ENCODE measurements around the gene MYPOP.

MYPOP gene, protein sequence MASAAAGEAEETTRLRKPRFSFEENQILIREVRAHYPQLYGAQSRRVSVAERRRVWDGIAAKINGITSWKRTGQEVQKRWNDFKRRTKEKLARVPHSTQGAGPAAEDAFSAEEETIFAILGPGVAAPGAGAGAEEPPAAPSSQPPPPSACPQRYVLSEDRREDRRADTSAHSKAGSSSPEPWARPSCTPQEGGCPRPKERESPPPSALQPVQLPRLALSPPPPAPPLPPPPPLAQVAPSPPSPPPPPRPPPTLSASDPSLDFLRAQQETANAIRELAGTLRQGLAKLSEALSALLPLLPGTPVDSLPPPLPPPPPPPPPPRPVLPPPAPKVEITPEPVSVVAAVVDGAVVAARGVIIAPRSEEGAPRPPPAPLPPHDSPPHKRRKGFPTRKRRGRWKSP

DNA sequence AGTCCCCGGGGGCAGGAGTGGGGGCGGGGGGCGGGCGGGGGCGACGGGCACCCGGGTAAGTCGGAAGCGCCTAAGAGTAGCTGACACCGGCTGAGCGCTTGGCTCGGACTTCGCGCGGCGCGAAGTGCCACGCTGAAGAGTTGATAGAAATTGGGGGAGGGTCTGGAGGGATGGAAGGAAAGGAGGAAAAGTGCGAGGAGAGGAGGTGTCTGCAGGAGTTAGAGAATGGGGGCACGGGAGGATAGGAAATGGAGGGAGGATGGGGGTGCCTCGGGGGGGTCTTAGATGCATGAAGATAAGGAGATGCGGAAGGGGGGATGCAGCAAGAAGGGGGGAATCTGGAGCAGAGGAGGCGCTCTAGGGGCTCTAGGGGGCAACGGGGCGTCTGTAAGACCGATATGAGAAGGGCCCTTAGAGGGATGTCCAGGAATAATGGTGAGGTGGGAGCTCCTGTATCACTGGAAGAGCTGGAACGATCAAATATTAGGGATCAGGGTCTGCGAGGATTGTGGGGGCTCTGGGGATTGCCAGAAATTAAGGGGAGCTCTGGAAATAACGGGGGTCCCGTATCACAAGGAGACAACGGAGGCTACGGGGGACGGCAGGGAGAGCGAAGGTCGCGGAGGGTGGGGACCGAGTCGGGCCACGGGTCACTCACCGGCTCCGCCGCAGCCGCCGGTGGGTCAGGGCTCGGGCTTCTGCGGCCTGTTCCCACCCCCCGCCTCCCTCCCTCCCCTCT is at the start of gene MYPOP:
Gene MYPOP (minus strand): TSS at position 702 of the 739 bp plus-strand sequence. CDS start 840 bp downstream, outside the sequence.
- DNase-seq (ENCODE audit: low read depth in 3 of 3, low spot score in 1 of 3), result no peak

DNA sequence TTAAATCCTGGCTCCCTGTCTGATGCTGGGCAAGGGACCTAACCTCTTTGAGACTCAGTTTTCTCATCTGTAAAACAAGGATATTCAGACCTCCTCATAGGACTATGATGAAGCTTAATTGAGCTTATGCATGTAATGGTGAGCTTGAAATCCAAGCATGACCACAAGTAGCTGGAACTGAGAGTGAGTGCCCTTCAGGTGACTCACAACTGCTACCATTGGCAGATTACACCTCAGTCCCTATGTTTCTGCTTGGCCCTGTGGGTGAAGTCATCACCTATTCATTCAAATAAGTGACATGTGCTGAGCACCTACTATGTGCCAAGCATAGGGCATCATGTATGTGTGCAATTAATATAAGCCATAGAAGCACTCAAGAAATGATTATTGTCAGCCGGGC is 45.5 kb upstream of the MYPOP start:
- DNase-seq (ENCODE audit: low read depth in 3 of 3, low spot score in 1 of 3), result no peak

DNA sequence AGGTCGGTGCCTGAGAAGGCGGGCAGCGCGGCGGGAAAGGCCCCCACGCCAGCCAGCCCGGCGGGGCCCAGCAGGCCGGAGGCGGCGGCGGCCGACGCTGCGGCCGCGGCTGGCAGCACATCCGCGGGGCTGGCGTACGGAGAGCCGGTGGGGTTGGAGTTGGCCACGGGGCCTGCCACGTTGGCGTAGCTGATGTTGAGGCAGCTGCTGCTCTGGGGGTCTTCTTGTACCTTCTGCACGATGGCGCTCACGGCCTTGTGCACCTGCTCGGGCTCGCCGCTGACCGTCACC is 38.0 kb upstream of the MYPOP start:
- no peak for DNase-seq (ENCODE audit: low read depth in 3 of 3, low spot score in 1 of 3)

DNA sequence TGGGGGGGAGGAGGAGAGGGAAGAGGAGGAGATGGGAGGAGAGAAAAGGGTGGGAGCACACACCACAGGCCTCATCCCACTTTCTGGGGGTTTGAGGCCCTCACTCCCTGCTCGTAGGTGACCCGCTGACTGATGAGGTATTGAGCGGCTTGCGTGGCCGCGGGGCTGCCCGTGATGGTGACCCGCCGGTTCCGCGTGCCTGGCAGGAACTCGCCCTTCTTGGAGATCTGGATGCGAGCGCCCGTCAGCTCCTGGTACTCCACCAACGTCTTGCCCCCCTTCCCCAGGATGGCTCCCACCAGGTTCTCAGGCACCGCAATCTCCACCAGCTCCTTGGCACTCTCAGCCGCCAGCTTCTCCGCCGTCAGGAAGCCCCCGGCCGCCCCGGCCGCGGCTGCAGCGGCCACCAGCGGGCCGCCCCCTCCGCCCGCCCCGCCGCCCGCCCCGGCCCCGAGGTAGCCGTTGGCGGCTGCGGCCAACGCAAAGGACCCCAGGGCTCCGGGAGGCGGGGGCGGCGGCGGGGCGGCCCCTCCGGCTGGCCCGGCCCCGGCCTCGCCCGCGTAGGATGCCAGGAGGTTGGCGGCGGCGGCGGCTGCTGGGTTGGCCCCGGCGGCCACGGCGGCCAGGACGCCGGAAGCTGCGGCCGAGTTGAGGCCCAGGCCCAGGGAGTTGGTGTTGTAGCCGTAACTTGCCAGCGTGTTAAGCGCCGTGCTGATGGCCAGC is 37.5 kb upstream of the MYPOP start:
- no peak for DNase-seq (ENCODE audit: low read depth in 3 of 3, low spot score in 1 of 3)

DNA sequence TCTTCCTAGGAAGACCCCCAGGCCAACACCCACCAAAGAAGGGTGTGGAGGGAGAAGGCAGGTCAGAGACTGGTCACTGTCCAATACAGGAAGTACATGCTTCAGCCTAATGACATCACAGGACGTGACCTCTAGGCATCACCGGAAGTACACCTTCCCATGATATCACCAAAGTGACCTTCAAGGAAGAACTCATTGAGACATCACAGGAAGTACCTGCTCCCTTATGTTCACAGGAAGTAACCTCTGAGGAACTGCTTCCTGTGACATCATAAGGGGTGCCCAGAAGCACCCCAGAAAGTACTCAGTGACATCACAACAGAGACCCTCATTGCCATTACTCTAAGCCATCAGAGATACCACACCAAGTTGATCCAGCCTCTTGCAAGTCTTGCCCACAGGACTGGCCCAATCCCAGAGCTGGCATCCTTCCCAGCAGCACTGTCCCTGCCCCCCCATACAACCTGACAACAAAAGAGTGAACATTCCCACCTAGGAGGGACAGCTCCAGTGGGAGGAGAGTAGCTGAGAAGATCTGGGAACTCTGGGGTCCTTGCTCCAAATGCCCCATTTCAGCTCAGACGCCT is 36.4 kb upstream of the MYPOP start:
- DNase-seq (ENCODE audit: low read depth in 3 of 3, low spot score in 1 of 3), result no peak

DNA sequence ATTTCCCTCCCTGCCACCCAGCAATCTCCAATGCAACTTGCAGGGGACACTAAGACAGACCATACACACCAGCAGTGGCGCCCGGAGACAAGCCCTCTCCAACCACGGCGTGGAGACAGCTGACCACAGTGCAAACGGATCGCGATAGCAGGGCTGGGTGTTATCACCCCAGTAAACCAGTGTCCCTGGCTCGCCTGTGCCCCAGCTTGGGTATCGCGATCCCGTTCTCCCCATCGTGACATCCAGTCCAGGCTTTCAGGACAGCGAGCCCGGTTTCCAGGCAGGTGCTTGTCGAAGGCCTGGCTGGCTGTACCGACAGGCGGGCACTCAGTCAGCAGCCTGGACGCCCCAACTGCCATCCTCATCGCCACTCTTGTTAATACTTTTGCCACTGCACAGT is 32.9 kb upstream of the MYPOP start:
- DNase-seq (ENCODE audit: low read depth in 3 of 3, low spot score in 1 of 3), result no peak

DNA sequence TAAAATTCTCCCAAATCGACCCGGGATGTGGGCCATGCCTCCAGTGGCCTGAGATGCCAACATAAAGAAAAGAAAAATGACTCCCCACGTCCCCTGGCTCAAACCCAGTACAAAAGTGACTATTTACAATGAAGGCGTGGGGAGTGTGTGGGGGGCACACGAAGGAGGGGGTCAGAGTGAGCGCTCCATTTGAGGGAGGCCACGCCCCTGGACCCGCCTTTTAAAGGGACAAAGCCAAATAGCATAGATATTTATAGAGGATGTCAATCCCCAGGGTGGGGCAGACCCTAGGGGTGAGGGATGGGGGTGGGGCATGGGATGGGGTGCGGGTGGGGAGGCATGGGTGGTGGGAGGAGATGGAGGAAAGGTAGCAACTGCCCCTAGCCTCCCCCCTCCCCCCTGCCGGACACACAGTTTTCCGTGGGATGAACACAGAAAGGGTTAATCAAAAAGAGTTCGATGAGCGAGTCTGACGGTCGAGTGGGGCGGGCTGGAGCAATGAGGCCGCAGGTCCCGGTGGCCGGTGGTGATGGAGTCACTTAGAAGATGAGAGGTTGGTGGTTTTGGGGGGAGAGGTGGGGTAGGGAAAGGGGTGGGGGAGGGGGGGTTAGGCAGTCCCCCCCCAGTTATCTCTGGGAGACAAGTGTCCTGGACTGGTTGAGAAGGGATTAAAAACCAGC is 32.3 kb upstream of the MYPOP start:
- no peak for DNase-seq (ENCODE audit: low read depth in 3 of 3, low spot score in 1 of 3)

DNA sequence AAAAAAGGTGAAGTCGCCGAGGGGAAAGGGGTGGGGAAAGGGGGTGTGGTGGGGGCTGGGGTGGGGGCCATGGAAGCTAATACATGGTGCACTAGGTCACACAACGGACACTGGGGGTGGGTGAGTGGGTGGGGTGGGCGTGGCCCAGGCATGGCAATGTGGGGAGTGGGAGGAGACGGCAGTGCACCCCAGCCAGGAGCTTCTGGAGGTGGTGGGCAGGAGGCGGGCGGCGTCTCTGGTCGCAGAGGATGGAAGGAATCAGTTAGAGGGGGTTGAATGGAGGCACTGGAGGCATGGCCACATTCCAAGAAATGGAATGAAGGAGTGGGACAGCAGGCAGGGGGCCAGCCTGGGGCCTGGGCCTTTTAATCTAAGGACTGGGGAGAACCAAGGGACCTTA is 31.3 kb upstream of the MYPOP start:
- DNase-seq (ENCODE audit: low read depth in 3 of 3, low spot score in 1 of 3), result no peak

DNA sequence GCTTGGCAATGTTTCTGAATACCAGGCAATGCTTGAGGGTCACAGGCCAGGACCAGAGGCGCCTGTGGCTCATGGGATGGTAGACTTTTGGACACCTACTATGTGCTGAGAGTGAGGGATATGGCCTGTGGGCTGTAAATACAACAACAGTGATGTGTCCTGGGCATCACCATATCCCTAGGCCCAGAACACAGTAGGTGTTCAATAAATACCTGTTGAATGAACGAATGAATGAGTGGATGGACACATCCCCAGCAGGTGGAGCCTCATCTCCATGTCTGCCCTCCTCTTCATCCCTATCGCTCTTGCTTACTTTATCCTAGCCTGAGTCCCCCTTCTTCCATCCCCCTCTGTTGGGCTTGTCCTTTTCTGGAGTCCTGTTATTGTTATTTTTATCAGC is 28.6 kb upstream of the MYPOP start:
- no peak for DNase-seq (ENCODE audit: low read depth in 3 of 3, low spot score in 1 of 3)

DNA sequence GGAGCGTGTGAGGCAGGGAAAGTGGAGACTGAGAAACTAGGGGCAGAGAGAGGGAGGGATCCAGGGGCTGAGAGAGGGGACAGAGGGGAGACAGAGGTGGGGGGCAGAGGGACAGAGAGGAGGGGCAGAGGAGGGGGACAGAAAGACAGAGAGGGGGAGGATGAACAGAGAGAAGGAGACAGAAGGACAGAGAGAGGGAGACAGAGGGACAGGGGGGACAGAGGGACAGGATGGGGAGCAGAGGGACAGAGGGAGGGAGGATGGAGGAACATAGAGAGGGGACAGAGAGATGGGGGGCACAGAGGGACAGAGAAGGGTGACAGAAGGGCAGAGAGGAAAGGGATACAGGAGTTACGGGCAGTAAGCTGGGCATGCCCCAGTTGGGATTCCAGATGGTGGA is 26.8 kb upstream of the MYPOP start:
- no peak for DNase-seq (ENCODE audit: low read depth in 3 of 3, low spot score in 1 of 3)

DNA sequence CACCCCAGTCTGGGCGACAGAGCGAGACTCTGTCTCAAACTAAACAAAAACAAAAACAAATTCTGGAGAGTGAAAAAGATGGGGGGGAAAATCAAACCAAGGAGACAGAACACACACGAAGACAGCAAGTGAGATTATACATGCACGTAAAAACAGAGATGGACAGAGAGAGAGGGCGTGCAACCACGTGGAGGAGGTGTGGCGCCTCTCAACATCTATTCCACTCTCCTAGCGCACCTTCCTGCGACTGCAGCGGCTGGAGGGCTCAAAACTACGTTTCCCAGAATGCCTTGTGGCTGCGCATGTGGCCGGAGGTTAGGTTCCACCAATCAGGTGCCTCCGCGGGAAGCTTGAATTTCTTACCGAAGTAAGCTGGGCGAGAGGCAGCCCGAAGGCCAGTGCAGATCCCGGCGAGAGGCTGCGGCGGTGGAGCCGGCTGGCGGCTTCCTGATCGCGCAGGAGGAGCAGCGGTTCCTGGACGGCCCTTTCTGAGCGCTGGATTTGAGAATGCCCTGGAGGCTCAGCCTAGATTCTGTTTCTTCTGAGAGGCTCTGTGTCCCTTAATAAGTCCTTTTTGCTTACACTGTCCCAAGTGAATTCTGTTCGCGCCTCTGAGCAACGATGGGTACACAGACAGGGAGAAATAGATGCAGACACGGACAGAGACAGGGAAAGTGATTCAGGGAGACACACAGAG is 25.3 kb upstream of the MYPOP start:
- peak; percentile 63 to 70 (median 65) for DNase-seq (ENCODE audit: low read depth in 3 of 3, low spot score in 1 of 3)

DNA sequence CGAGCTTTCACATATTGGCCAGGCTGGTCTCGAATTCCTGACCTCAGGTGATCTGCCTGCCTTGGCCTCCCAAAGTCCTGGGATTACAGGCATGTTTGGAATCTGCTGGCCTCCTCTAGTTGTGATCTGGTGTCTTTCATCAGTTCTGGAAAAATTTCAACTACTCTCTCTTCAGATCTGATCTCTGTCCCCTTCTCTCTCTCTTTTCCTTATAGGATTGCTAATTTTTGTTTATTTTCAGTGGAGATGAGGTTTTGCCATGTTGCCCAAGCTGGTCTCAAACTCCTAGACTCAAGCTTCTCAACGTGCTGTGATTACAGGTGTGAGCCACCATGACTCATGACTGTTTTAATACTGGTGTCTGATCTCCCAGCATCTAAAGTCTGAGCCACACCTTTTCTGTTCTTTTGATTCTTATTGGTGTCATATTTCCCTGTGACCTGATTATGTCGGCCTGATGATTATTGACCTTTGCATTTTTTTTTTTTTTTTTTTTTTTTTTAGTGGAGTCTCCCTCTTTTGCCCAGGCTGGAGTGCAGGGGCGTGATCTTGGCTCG is 22.6 kb upstream of the MYPOP start:
- DNase-seq (ENCODE audit: low read depth in 3 of 3, low spot score in 1 of 3), result no peak

DNA sequence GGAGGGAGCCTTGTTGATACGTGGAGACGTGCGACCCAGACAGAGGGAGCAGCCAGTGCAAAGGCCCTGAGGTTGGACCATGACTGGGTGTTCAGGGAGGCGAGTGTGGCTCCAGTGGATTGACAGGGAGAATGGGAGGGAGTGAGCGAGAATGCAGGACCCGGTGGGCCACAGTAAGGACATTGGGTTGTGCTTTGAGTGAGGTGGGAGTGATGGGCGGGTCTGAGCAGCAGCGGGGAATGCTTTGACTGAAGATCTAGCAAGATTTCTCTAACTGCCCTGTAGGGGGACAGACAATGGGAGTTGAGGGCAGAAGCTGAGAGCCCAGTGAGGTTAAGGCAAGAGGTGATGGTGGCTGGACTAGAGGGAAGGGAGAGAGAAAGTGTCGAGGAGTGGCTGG is 19.9 kb upstream of the MYPOP start:
- no peak for DNase-seq (ENCODE audit: low read depth in 3 of 3, low spot score in 1 of 3)

DNA sequence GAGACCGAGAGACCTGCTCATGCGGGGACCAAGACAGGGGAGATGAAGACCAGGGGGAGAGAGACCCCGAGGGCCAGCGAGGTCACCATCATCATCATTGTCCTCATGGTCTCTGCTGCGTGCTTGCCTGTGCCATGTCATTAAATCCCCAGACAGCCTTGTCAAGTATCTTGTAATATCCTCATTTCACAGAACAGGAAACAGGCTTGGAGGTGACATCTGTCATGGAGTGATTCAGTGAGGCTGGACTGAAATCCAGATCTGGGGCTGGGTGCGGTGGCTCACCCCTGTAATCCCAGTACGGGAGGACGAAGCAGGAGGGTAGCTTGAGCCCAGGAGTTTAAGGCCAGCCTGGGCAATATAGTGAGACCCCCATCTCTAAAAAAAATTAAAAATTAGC is 18.0 kb upstream of the MYPOP start:
- DNase-seq (ENCODE audit: low read depth in 3 of 3, low spot score in 1 of 3), result no peak

DNA sequence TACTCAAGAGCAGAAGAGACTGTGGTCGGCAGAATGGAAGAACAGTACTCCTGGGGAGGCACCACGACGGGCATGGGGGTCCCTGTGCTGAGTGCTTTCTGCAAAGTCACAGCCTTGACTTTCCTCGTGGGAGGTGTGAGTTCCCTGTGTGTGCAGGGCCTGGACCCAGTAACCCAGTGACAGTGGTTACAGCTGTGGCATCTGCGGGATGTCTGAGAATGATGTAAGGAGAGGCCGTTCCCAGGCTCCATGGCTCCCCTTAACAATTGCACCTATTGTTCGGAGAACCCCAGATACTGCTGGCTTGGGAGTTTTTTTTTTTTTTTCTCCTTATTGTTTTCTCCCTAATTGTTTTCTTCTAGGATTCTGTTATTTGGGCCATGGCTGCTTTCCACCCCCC is 17.3 kb upstream of the MYPOP start:
- DNase-seq (ENCODE audit: low read depth in 3 of 3, low spot score in 1 of 3), result no peak

DNA sequence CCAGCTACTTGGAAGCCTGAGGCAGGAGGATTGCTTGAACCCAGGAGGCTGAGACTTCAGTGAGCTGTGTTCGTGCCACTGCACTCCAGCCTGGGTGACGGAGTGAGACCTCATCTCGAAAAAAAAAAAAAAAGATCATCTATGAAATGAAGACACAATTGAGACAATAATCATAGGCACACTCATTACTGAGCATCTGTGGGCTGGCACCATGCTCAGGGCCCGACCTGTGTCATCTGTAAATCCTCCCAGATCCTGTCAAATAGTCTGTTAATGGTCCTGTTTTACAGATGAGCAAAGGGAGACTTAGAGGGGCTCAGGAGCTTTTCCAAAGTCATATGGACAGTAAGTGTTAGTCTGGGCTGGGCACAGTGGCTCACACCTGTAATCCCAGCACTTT is 16.3 kb upstream of the MYPOP start:
- no peak for DNase-seq (ENCODE audit: low read depth in 3 of 3, low spot score in 1 of 3)

DNA sequence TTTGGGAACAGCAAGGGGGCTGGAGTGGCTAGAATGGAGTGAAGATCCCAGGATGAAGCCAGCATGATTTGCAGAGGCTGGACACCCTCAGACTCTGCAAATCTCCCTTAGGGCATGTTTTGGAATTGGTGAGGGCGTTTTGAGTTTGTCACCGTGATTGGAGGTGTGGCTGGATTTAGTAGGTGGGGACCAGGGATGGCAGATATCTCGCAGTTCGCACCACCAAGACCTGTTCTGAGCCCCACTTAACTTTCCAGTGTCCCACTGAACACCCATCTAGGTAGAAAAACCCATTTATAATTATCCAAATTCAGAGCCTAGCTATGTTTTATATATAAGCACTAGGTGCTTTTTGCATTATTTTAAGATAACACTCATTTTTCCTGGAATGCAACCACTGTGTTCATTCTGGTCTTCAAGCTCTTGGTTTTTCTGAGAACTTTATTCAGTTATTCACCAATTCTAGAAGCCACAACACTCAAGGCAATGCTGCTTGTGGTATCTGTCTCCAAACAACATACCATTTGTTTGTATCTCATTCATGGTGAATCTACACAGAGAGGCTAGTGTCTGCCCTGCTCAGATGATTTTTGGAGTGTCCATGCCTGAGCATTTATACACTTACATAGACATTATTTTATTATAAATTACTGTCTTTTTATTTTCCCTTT is 15.1 kb upstream of the MYPOP start:
- no peak for DNase-seq (ENCODE audit: low read depth in 3 of 3, low spot score in 1 of 3)

DNA sequence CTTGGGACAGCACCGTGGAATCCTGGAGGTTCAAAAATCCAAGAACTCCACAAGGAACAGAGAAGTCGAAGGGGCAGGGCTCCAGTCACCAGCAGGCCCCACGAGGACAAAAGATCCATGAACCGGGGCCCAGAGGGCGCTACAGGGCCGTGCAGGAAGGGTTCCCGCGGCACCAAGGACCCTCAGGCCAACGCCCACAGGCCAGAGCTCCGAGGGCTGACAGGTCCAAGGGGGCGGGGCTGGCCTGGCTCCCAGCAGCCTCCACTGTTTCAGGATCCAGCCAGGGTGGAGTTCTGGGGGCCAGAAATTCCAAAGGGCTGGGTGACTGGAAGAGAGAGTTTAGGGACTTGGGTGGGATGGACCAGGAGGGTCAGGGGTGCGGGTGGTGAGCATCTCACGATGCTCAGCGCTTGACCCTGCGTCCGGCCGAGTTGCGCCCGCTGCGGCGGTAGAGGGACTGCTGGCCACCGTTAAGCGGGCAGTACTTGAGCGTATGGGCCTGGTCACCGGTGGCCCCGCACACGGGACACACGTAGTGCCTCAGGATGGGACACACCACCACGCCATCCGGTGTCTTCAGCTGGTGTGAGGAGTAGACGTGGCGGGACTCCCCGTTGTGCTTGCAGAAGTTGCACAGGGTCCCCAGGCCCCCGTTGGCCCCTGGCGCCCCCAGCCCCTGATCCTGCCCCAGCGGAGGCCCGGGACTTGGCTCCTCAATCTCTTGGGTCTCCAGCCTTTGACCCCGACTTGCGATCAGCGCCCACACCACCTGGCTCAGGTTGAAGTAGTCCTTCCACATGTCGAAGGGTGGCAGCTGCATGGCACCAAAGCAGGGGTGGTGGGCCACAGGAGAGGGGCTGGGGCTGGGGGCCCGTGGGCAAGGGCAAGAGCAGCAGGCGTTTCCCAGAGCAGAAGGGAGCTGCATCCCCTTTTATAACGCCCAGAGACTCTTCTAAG is 11.7 kb upstream of the MYPOP start, which contains the start of gene NANOS2:
Gene NANOS2 (minus strand): TSS at position 905 of the 957 bp plus-strand sequence. CDS start 85 bp downstream, at position 820.
- DNase-seq (ENCODE audit: low read depth in 3 of 3, low spot score in 1 of 3), result no peak

DNA sequence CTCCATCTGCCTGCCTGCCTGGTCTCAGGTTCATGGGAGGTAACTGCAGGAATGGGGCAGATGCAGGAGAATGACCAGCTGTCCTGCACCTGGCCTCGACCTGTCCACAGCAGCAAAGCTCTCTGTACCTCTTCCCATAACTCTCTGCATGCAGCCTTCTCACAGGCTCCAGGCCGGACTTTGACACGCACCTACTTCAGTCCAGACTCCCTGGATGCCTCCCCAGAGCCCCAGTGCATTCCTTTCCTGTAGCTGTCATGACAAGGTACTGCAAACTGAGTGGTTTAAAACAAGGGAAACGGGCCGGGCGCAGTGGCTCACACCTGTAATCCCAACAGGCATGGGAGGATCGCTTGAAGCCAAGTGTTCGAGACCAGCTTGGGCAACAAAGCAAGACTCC is 8.9 kb upstream of the MYPOP start:
- no peak for DNase-seq (ENCODE audit: low read depth in 3 of 3, low spot score in 1 of 3)

Measured in stimulated activated CD4-positive, alpha-beta T cell treated with anti-CD3 and anti-CD28 coated beads, TNF-alpha, amount 100 ng/mL, for 1 hour (primary cell).